HCT116 (cell line): ENCODE results near the gene TCAP.
A peak's percentile ranks its signal among the peaks of the same experiment; 100 is the strongest.

Experiments used
- CTCF ChIP-seq, 3 experiments: fragments of 200-600 bp in 1 of 3; sonication (generic) in 1 of 3; IDR thresholded peaks in 2 of 3; conservative IDR thresholded peaks in 1 of 3; 2 replicates each; pipeline ENCODE4 v1.5.1; 2012 to 2017; ENCODE audit warnings: low read depth in 2 of 3, low read length in 2 of 3, antibody characterized with exemption in 1 of 3, borderline replicate concordance in 1 of 3, control low read depth in 1 of 3, mild to moderate bottlenecking in 1 of 3, mixed read lengths in 1 of 3, mixed run types in 1 of 3, moderate library complexity in 1 of 3; ENCODE audit not compliant: insufficient read depth in 1 of 3
- ELF1 ChIP-seq: IDR thresholded peaks from 2 replicates; pipeline ENCODE4 v1.6.1; 2012; ENCODE audit warnings: low read depth, borderline replicate concordance
- EZH2 ChIP-seq: fragments of 200-600 bp; sonication (generic); IDR thresholded peaks from 2 replicates; pipeline ENCODE4 v1.6.1; 2017; ENCODE audit warnings: antibody characterized with exemption, mixed run types
- FOSL1 ChIP-seq: IDR thresholded peaks from 2 replicates; pipeline ENCODE4 v1.6.1; 2012; ENCODE audit warnings: low read depth
- POLR2A ChIP-seq: IDR thresholded peaks from 2 replicates; pipeline ENCODE4 v1.7.0; 2011; ENCODE audit warnings: borderline replicate concordance; ENCODE audit not compliant: insufficient read depth, insufficient read length; ENCODE audit errors: extremely low read depth
- POLR2AphosphoS5 ChIP-seq: IDR thresholded peaks from 2 replicates; pipeline ENCODE4 v1.6.1; 2011; ENCODE audit warnings: mild to moderate bottlenecking, low read depth, low read length, moderate library complexity
- RAD21 ChIP-seq: IDR thresholded peaks from 2 replicates; pipeline ENCODE4 v1.6.1; 2012; ENCODE audit warnings: low read depth, mild to moderate bottlenecking
- REST ChIP-seq: IDR thresholded peaks from 2 replicates; pipeline ENCODE4 v1.6.1; 2012; ENCODE audit warnings: low read depth
- SP1 ChIP-seq: IDR thresholded peaks from 2 replicates; pipeline ENCODE4 v1.6.1; 2012; ENCODE audit warnings: low read depth
- YY1 ChIP-seq: IDR thresholded peaks from 2 replicates; pipeline ENCODE4 v1.6.1; 2011; ENCODE audit warnings: low read length, low read depth, moderate library complexity, mild to moderate bottlenecking; ENCODE audit not compliant: insufficient replicate concordance; ENCODE audit errors: extremely low read depth
- ZFX ChIP-seq: fragments of 450-650 bp; IDR thresholded peaks from 2 replicates; pipeline ENCODE4 v1.6.1; 2017

DNA sequence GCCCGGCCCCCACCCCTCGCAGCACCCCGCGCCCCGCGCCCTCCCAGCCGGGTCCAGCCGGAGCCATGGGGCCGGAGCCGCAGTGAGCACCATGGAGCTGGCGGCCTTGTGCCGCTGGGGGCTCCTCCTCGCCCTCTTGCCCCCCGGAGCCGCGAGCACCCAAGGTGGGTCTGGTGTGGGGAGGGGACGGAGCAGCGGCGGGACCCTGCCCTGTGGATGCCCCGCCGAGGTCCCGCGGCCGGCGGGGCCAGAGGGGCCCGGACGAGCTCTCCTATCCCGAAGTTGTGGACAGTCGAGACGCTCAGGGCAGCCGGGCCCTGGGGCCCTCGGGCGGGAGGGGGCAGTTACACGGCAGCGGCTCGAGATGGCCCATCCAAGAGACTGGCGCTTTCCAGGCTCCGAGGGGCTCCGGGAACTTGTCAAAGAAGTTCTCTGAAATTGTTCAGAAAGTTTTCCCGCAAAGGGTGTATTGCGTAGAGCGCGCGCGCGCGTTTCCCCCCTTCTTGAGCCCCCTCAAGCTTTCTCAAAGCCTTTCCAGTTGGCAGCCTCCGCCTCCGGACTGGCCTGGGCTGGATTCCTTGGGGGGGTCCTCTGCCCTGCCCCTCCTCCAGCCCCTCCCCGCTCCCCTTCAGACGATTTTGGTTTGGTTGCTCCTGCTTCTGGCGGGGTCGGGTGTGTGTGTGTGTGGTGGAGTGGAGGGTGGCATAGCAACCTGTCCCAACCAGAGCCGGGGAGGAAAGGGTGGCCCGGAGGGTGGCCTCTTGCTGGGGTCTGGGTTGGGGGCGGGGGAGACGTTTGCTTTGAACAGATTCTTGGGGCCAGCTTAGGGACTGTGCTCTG, 35.2 kb downstream of the TCAP start:
- TF ChIP-seq REST (no peak), ZFX (peak; percentile 67; the same call in 1 of the 2 replicates), POLR2A (no peak), POLR2AphosphoS5 (no peak; the same call in 1 of the 2 replicates), CTCF (IDR thresholded peaks at IDR 0.05 in 2 of 3, conservative IDR thresholded peaks at IDR 0.05 in 1 of 3; ENCODE audit: borderline replicate concordance in 1 of 3, insufficient read depth in 1 of 3, low read depth in 2 of 3, low read length in 2 of 3) (no peak), FOSL1 (no peak), EZH2 (no peak), YY1 (no peak), RAD21 (no peak), ELF1 (no peak), SP1 (no peak)
